Myocyte (in vitro differentiated cells): ENCODE measurements around the gene SPTLC3. TPM values are rescaled to one million over a fixed set of nuclear protein-coding genes. Genes with fewer than 3 reads are reported as not detected.
"Not testable (repeated sequence)": the region's sequence is repeated elsewhere in the genome, so short reads cannot be mapped to it uniquely, and the experiment has no call there.

Experiments
- DNase-seq: peaks from one replicate; pipeline ENCODE4 v3.0.0-alpha.2; 2012; ENCODE audit warnings: low read depth
- polyA plus RNA-seq: library from polyadenylated mRNA; unstranded; fragments of >200 nt; gene quantifications from one replicate; pipeline ENCODE4 v1.2.1, GENCODE V29; 2012; ENCODE audit warnings: missing spikeins
- total RNA-seq: library from RNA; depleted of rRNA; stranded (reverse); fragments of >200 nt; gene quantifications from 2 replicates; pipeline ENCODE4 v1.2.3, GENCODE V29; 2014

SPTLC3 gene
- total RNA-seq, result 7.5 and 9.0 TPM in 2 replicates
- polyA plus RNA-seq, result 1.8 TPM

- peak; percentile 63 for DNase-seq
Measured at GRCh38 chr20:13008761-13009681, at the start of gene SPTLC3. SPTLC3 (plus strand) TSS chr20:13008972; CDS start chr20:13009268, 296 bp downstream.

DNA sequence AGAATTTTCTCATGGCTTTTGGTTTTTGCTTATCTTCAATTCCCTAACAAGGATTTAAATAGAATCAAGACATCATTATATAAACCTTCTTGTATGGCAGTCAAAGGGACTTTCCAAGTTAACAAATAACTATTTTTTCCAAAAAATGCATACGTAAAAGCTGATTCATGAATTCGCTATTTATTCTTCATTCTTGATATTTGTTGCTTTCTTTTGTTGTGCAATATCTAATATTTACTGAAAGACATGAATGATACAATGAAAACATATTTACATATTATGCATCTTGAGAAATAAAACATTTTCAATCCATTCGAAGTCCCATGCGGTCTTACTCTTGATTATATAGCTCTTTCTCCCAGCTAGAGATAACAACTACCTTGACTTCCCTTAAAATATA lies 47.0 kb upstream of the SPTLC3 start:
- DNase-seq, result no peak

- DNase-seq, result no peak
Measured at GRCh38 chr20:12962895-12963294, 45.9 kb upstream of the SPTLC3 start.

GRCh38 chr20:12963416-12963815 lies 45.4 kb upstream of the SPTLC3 start:
- DNase-seq, result no peak

DNA sequence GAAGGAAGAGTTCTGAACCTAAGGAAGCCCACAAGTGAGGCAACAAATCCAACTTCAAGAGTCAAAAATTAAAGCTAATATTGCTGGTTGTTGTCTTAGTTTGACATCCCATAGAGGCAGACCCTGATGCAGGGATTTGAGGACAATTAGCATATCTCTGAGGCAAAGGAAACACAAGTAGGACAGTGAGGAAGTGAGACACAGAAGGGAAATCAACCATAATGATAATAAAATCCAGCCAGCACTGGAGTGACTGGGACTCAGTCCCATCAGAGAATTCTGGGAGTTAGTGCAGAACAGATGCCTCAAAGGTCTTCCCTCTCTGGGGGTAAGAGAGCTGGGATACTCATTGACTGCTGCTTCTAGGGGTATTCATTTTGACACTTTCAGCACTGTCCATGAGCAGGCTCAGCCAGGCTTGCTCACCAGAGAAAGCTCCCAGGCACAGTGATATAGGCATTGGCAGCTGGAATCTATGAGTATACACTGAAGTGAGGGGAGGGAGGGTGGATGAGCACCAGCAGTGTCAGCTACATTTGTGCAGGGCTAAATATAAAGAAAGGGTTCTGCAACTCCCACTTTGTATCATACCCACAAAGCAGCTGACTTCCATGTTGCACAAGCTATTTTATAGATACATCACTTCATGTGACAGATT lies 43.4 kb upstream of the SPTLC3 start:
- DNase-seq, result no peak

GRCh38 chr20:12965870-12966251 lies 42.9 kb upstream of the SPTLC3 start:
- DNase-seq, result no peak

- DNase-seq, result peak; percentile 46
Measured at GRCh38 chr20:12966468-12967085, 42.2 kb upstream of the SPTLC3 start.

- no peak for DNase-seq
Measured at GRCh38 chr20:12967932-12968331, 40.8 kb upstream of the SPTLC3 start.

DNA sequence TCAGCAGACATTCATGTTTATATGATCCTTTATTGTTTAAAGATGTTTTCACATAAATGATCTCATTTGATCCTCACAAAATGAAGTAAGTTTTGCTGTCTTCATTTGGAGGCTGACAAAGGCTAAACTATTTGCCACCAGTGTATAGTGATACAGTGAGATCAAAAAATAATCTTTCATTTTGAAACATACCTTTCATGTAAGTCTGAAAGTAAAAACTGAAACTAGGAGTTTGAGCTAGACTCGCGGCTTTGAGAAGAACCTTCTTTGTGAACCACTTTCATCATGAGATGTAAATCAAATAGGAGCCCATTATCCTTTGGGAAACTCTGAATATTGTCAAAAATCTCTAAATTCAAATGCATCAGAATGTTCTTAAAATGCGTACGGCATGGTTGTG lies 40.3 kb upstream of the SPTLC3 start:
- no peak for DNase-seq

- no peak for DNase-seq
Measured at GRCh38 chr20:12969071-12969669, 39.6 kb upstream of the SPTLC3 start.

DNA sequence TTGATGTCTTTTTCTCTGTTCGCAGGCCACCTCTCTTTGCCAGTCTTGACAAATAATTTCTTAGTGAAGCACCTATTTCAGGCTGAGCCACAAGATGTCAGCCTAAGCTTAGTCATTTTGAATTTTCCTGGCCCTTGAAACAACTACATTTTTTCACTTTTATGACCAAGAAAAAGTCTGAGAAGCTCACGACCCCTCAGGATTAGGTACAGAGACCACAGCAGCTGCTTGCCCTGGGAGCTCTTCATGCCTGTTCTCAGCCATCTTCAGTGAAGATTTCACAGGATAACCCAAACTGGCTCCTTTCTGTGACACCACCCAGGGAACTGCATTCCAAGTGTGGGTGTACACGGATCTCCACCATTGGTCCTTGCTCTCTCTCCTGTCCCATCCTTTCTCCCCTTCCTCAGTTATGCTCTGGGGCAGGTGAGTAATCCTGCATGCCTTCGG lies 38.4 kb upstream of the SPTLC3 start:
- DNase-seq, result peak; percentile 61

DNA sequence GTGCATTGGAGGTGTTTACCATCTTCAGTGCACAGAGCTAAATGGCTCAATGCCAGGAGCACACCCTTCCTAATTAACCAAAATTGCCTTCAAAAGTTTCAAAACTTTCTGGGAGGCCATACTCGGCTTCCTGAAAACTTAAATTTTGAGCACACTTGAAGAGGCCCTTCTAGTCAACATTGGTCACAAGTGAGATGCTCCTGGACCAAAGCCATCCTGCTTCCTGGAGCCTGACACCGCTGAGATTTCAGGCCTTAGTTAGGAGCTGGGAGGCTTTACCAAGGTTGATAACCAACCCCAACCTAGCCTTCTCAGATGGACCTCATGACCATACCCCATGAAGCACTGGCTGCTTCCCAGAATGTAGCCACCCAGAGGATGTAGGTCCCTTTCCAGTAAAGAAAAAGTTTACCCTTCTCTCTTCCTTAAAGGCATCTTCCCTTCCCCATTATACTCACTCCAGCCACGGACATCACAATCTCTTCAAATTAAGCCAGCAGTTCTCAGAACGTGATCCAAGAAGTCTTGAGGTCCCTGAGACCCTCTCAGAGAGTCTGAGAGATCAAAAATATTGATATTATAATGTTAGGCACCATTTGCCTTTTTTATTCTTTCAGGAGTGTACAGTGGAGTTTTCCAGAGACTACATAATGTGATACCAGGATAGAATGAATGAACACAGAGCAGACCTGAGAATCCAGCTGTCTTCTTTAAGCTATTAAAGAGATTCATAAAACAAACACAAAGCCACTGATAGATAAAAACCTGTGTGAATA lies 32.8 kb upstream of the SPTLC3 start:
- no peak for DNase-seq

DNA sequence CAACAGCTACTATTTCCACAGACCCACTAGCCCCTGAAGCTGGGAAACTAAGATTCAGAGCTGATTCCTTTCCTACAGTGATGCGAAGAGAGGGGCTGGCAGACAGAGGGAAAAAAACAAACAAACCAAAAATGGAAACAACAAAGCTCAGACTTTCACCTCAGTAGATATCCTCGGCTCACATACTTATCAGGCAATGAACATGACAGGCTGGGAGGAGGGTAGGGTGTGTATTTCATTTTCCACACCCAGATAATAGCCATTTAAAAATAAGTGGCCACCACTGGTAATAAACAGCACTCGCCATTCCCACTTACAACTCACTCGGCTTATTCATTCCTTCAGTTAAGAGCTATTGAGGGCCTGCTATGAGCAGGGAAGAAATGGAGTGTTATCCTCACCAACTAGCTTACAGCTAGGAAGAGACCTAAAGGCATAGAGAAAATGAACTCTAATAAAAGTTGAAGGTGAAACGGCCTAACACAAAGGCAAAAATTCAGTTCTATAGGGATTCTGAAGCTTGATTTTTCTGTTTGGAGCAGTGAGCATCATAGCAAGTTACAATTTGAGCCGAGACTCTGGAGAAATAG lies 32.0 kb upstream of the SPTLC3 start:
- no peak for DNase-seq

DNA sequence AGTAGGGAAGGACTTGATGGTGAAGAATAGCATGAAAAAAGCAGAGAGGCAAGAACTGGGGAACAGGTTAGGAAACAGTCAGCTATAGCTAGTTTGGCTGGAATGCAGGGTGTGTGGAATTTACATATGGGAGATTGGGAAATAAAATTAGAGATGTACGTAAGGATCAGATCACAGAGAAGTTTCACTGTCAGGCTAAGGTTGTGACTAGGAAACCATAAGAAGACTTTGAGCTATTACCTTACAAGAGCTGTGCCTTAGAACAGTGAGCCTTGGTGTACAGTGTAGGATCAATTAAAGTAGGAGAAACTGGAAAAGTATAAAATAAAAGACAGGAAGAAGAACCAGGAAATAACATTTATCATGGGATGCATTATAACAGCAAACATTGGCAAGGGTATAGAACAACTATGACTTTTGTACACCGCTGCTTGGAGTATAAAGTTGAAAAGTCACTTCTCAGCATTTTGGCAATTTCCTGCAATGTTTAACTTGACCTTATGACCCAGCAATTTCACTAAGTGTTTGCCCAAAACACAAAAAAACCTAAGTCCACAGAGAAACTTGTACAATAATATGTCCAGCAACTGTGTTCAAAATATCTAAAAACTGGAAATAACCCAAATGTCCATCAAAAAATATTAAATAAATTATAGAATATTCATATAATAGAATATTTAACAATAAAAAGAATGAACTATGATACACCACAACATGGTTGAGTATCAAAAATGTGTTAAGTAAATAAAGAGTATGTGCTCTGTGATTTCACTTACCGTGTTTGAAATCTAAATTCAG lies 31.2 kb upstream of the SPTLC3 start:
- DNase-seq, result no peak

- DNase-seq, result no peak
Measured at GRCh38 chr20:12978126-12978394, 30.7 kb upstream of the SPTLC3 start.

DNA sequence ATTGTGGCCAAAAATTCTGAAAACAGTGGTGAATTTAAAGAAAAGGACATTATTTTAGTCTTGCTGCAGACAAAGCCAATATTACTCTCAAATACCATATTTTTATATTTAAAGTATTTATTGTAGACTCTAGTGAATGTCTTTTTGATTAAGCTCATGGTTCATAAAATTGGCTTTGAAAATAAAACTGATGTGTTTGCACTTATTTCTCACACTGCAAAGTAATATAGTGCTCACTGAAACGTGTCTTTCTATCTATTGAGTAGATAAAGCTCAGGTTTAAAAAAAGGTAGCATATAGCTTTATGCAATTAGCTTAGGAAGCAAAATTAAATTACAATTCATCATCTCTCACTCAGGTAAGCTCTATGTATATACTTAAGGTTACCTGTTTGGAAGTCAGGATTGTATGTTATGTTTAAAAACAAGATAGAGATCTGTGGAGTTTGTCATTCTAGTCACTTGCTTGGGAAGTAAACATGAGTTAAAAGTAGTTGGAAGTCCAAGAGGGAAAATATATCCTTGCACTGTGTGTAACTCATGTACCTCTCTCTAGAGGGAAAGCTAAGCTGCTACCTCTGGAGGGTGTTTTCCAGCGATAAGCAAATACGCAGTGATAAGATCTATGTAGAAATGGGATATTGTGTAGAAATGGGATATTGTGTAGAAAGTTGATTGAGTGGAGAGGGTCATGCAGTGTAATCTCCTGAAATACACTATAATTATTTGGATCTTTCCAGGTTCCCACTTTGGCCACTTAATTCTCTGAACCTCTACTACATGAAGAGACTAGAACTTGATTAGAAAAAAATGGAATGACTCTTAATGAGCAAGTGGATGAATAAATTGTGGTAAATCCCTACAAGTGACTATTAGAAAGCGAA lies 29.9 kb upstream of the SPTLC3 start:
- DNase-seq, result no peak

DNA sequence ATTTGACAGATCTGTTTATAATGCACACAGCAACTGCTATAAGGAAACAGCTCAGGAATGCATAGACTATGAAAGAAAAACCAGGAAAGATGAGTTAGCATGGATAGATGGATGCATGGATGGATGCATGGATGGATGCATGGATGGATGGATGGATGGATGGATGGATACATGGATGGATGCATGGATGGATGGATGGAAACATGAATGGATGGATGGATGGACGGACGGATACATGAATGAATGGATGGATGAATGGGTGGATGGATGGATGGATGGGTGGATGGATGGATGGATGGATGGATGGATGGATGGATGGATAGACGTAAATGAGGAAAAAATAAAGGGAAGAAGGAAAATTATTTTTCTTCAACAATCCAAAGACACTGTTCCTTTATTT lies 29.1 kb upstream of the SPTLC3 start:
- not testable (repeated sequence) for DNase-seq

- no peak for DNase-seq
Measured at GRCh38 chr20:12982098-12982497, 26.7 kb upstream of the SPTLC3 start.
